ENCODE measurements around the gene PNCK.

The PNCK gene

GRCh38 chrX:153640045-153640686, 33.4 kb downstream of the PNCK start:
- Histone ChIP-seq H3K27me3 (ENCODE audit: insufficient read depth, insufficient read length) (peaks cover 43% of the 10 kb centered on the region), H3K4me1 (ENCODE audit: insufficient read depth, insufficient read length) (no peaks in the 10 kb centered on the region), H3K4me3 (ENCODE audit: insufficient read length, low read depth) (no peak overlapping the region), H3K9ac (ENCODE audit: insufficient read length, low read depth) (no peak overlapping the region), H3K36me3 (ENCODE audit: insufficient read depth, insufficient read length, low read length) (no peaks in the 10 kb centered on the region), H3K9me3 (ENCODE audit: insufficient read depth, low read length) (no peaks in the 10 kb centered on the region)
- DNase-seq (ENCODE audit: low read depth, low spot score) = no peak
- TF ChIP-seq YY1 (IDR thresholded peaks at IDR 0.05; ENCODE audit: insufficient read depth, insufficient read length) (no peak), SUZ12 (IDR thresholded peaks at IDR 0.05; ENCODE audit: extremely low read depth, insufficient read depth, insufficient read length) (no peak), ZNF274 (IDR thresholded peaks at IDR 0.05; ENCODE audit: low read depth, low read length) (no peak)

- DNase-seq (ENCODE audit: low read depth, low spot score) = no peak
- peaks cover 36% of the 10 kb centered on the region for H3K27me3 ChIP-seq (ENCODE audit: insufficient read depth, insufficient read length)
- no peaks in the 10 kb centered on the region for H3K4me1 ChIP-seq (ENCODE audit: insufficient read depth, insufficient read length)
- TF ChIP-seq YY1 (IDR thresholded peaks at IDR 0.05; ENCODE audit: insufficient read depth, insufficient read length) (no peak), SUZ12 (IDR thresholded peaks at IDR 0.05; ENCODE audit: extremely low read depth, insufficient read depth, insufficient read length) (no peak), ZNF274 (IDR thresholded peaks at IDR 0.05; ENCODE audit: low read depth, low read length) (no peak)
- no peak overlapping the region for H3K9ac ChIP-seq (ENCODE audit: insufficient read length, low read depth)
- no peaks in the 10 kb centered on the region for H3K36me3 ChIP-seq (ENCODE audit: insufficient read depth, insufficient read length, low read length)
- no peaks in the 10 kb centered on the region for H3K9me3 ChIP-seq (ENCODE audit: insufficient read depth, low read length)
- no peak overlapping the region for H3K4me3 ChIP-seq (ENCODE audit: insufficient read length, low read depth)
These were observed 34.2 kb downstream of the PNCK start for GRCh38 chrX:153639177-153640044.

GRCh38 chrX:153638436-153639176, 35.0 kb downstream of the PNCK start:
- no peak overlapping the region for H3K9ac ChIP-seq (ENCODE audit: insufficient read length, low read depth)
- no peak for DNase-seq (ENCODE audit: low read depth, low spot score)
- no peaks in the 10 kb centered on the region for H3K36me3 ChIP-seq (ENCODE audit: insufficient read depth, insufficient read length, low read length)
- no peak overlapping the region for H3K4me3 ChIP-seq (ENCODE audit: insufficient read length, low read depth)
- peaks cover 30% of the 10 kb centered on the region for H3K27me3 ChIP-seq (ENCODE audit: insufficient read depth, insufficient read length)
- H3K4me1 ChIP-seq (ENCODE audit: insufficient read depth, insufficient read length) = no peaks in the 10 kb centered on the region
- TF ChIP-seq SUZ12 (IDR thresholded peaks at IDR 0.05; ENCODE audit: extremely low read depth, insufficient read depth, insufficient read length) = no peak
- no peak for TF ChIP-seq YY1 (IDR thresholded peaks at IDR 0.05; ENCODE audit: insufficient read depth, insufficient read length)
- no peak for TF ChIP-seq ZNF274 (IDR thresholded peaks at IDR 0.05; ENCODE audit: low read depth, low read length)
- no peaks in the 10 kb centered on the region for H3K9me3 ChIP-seq (ENCODE audit: insufficient read depth, low read length)

GRCh38 chrX:153638041-153638371, 35.6 kb downstream of the PNCK start:
- no peaks in the 10 kb centered on the region for H3K4me1 ChIP-seq (ENCODE audit: insufficient read depth, insufficient read length)
- H3K9ac ChIP-seq (ENCODE audit: insufficient read length, low read depth) = no peak overlapping the region
- H3K9me3 ChIP-seq (ENCODE audit: insufficient read depth, low read length) = no peaks in the 10 kb centered on the region
- no peak for TF ChIP-seq YY1 (IDR thresholded peaks at IDR 0.05; ENCODE audit: insufficient read depth, insufficient read length)
- no peak for TF ChIP-seq ZNF274 (IDR thresholded peaks at IDR 0.05; ENCODE audit: low read depth, low read length)
- no peak for TF ChIP-seq SUZ12 (IDR thresholded peaks at IDR 0.05; ENCODE audit: extremely low read depth, insufficient read depth, insufficient read length)
- no peak for DNase-seq (ENCODE audit: low read depth, low spot score)
- H3K27me3 ChIP-seq (ENCODE audit: insufficient read depth, insufficient read length) = peaks cover 24% of the 10 kb centered on the region
- no peak overlapping the region for H3K4me3 ChIP-seq (ENCODE audit: insufficient read length, low read depth)
- H3K36me3 ChIP-seq (ENCODE audit: insufficient read depth, insufficient read length, low read length) = no peaks in the 10 kb centered on the region

- no peak for TF ChIP-seq ZNF274 (IDR thresholded peaks at IDR 0.05; ENCODE audit: low read depth, low read length)
- TF ChIP-seq YY1 (IDR thresholded peaks at IDR 0.05; ENCODE audit: insufficient read depth, insufficient read length) = no peak
- Histone ChIP-seq H3K36me3 (ENCODE audit: insufficient read depth, insufficient read length, low read length) (no peaks in the 10 kb centered on the region), H3K27me3 (ENCODE audit: insufficient read depth, insufficient read length) (peaks cover 19% of the 10 kb centered on the region), H3K9ac (ENCODE audit: insufficient read length, low read depth) (no peak overlapping the region), H3K9me3 (ENCODE audit: insufficient read depth, low read length) (no peaks in the 10 kb centered on the region), H3K4me3 (ENCODE audit: insufficient read length, low read depth) (no peak overlapping the region), H3K4me1 (ENCODE audit: insufficient read depth, insufficient read length) (no peaks in the 10 kb centered on the region)
- no peak for DNase-seq (ENCODE audit: low read depth, low spot score)
These were observed 36.2 kb downstream of the PNCK start for GRCh38 chrX:153637121-153638040.

GRCh38 chrX:153636716-153637115, 36.9 kb downstream of the PNCK start:
- DNase-seq (ENCODE audit: low read depth, low spot score) = no peak
- H3K4me3 ChIP-seq (ENCODE audit: insufficient read length, low read depth) = no peak overlapping the region
- H3K9me3 ChIP-seq (ENCODE audit: insufficient read depth, low read length) = no peaks in the 10 kb centered on the region
- H3K9ac ChIP-seq (ENCODE audit: insufficient read length, low read depth) = no peak overlapping the region
- H3K27me3 ChIP-seq (ENCODE audit: insufficient read depth, insufficient read length) = peaks cover 19% of the 10 kb centered on the region
- no peak for TF ChIP-seq SUZ12 (IDR thresholded peaks at IDR 0.05; ENCODE audit: extremely low read depth, insufficient read depth, insufficient read length)
- no peak for TF ChIP-seq ZNF274 (IDR thresholded peaks at IDR 0.05; ENCODE audit: low read depth, low read length)
- no peak for TF ChIP-seq YY1 (IDR thresholded peaks at IDR 0.05; ENCODE audit: insufficient read depth, insufficient read length)
- no peaks in the 10 kb centered on the region for H3K36me3 ChIP-seq (ENCODE audit: insufficient read depth, insufficient read length, low read length)
- no peaks in the 10 kb centered on the region for H3K4me1 ChIP-seq (ENCODE audit: insufficient read depth, insufficient read length)

Data from NT2/D1 (cell line).